Common myeloid progenitor, CD34-positive (primary cell): Measurements from ENCODE around the gene TCAP.

ENCODE experiments used
- CTCF ChIA-PET: fragments of 350-600 bp; sonication (Branson Sonifier 250); formaldehyde crosslinking; loops from one replicate; lab custom pipeline; 2021; ENCODE audit warnings: antibody characterized with exemption; lab: Charles Lee
- POLR2A ChIA-PET: fragments of 350-600 bp; sonication (Branson Sonifier 250); formaldehyde crosslinking; loops from one replicate; lab custom pipeline; 2021; ENCODE audit warnings: antibody characterized with exemption; lab: Charles Lee
- DNase-seq, 3 donors: peaks; one replicate each; pipeline versions ENCODE4 v3.0.0 to v3.0.0-alpha.2; 2013
- H3K27ac ChIP-seq, 2 experiments: 1 replicate in 1 of 2; 2 replicates in 1 of 2; pipeline ENCODE4 v1.7.0; 2013; ENCODE audit warnings: inconsistent platforms in 2 of 2, low read length in 2 of 2, mild to moderate bottlenecking in 2 of 2, low read depth in 1 of 2, moderate library complexity in 1 of 2; ENCODE audit not compliant: severe bottlenecking in 2 of 2, insufficient read depth in 1 of 2, poor library complexity in 1 of 2
- H3K27me3 ChIP-seq, 5 experiments: replicated peaks in 2 of 5; 1 replicate in 3 of 5; 2 replicates in 2 of 5; pipeline versions ENCODE4 v1.6.1 to v1.7.0; 2013; ENCODE audit warnings: low read length in 4 of 5, mild to moderate bottlenecking in 2 of 5, moderate library complexity in 2 of 5, inconsistent platforms in 1 of 5; ENCODE audit not compliant: insufficient read depth in 5 of 5, control insufficient read depth in 4 of 5
- H3K36me3 ChIP-seq, 4 experiments: 1 replicate in 2 of 4; 2 replicates in 2 of 4; pipeline versions ENCODE4 v1.6.1 to v1.7.0; 2013; ENCODE audit warnings: low read length in 3 of 4, control low read depth in 1 of 4, mild to moderate bottlenecking in 1 of 4; ENCODE audit not compliant: control insufficient read depth in 4 of 4, insufficient read depth in 4 of 4
- H3K4me1 ChIP-seq, 4 experiments: 1 replicate in 3 of 4; 2 replicates in 1 of 4; pipeline versions ENCODE4 v1.6.1 to v1.7.1; 2013; ENCODE audit warnings: low read length in 3 of 4, mild to moderate bottlenecking in 3 of 4, control low read depth in 1 of 4, inconsistent platforms in 1 of 4, moderate library complexity in 1 of 4; ENCODE audit not compliant: control insufficient read depth in 4 of 4, insufficient read depth in 4 of 4; ENCODE audit errors: control extremely low read depth in 1 of 4
- H3K4me3 ChIP-seq, 7 experiments: 1 replicate in 4 of 7; 2 replicates in 3 of 7; pipeline versions ENCODE4 v1.5.1 to v1.7.0; 2013; ENCODE audit warnings: mild to moderate bottlenecking in 7 of 7, low read length in 6 of 7, moderate library complexity in 6 of 7, inconsistent platforms in 2 of 7, low read depth in 2 of 7, control low read depth in 1 of 7; ENCODE audit not compliant: insufficient read depth in 4 of 7, control insufficient read depth in 1 of 7; ENCODE audit errors: extremely low read depth in 1 of 7
- H3K9me3 ChIP-seq, 5 experiments: 1 replicate in 4 of 5; 2 replicates in 1 of 5; pipeline versions ENCODE4 v1.6.1 to v1.7.1; 2013; ENCODE audit warnings: low read length in 4 of 5, mild to moderate bottlenecking in 2 of 5, inconsistent platforms in 1 of 5, low read depth in 1 of 5, moderate library complexity in 1 of 5; ENCODE audit not compliant: control insufficient read depth in 4 of 5, insufficient read depth in 2 of 5; ENCODE audit errors: control extremely low read depth in 1 of 5
- WGBS: methylation state at CpG from one replicate; pipeline ENCODE4 v1.1.5; 2013; ENCODE audit not compliant: insufficient coverage; 5-methylcytosine and 5-hydroxymethylcytosine counted together

Gene TCAP

DNA sequence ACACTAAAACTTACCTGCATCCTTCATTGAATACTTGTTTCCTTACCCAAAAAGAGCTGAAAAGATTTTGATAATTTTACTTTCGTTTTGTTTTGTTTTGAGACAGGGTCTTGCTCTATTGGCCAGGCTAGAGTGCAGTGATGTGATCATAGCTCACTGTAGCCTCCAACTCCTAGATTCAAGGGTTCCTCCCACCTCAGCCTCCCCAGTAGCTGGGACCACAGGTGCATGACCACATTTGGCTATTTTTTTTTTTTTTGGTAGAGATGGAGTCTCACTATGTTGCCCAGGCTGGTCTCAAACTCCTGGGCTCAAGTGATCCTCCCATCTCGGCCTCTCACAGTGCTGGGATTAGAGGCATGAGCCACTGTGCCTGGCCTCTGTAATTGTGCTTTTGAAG, 10.0 kb upstream of the TCAP start:
- Histone ChIP-seq H3K9me3 (no peaks in the 10 kb centered on the region), H3K4me3 (no peak overlapping the region), H3K27ac (no peak overlapping the region), H3K27me3 (no peaks in the 10 kb centered on the region), H3K36me3 (peaks cover 4 to 33% (median 15%) of the 10 kb centered on the region in 4 experiments), H3K4me1 (peaks cover 0 to 37% (median 21%) of the 10 kb centered on the region in 4 experiments)
- no peak for DNase-seq
- POLR2A ChIA-PET, result no interaction called here
- CTCF ChIA-PET, result interaction anchor here (0.8 to 16.4 kb wide), 7 partner anchors 16 to 79 kb away, joined by 3 to 198 read pairs (median 15); partner anchors contain the start of genes PNMT, PPP1R1B, STARD3 and TCAP
- no CpG with 5 or more reads among the region's 2 CpGs for WGBS

DNA sequence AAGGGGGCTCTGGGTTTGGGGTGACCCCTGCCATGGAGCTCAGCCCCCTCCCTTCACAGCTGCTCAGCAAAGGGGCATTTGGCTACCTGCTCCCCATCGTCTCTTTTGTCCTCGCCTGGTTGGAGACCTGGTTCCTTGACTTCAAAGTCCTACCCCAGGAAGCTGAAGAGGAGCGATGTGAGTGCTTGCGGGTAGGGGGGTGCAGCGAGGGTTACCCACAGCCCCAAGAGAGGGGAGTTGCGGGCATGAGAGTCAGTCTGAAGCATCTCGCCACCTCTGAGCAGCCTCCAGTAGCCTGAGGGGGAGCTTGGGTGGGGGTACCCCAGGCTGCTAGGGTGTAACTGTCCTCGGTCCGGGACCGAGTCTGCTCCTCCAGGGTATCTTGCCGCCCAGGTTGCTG, 6.8 kb upstream of the TCAP start:
- no peaks in the 10 kb centered on the region for H3K9me3 ChIP-seq
- no peak overlapping the region for H3K4me3 ChIP-seq
- peak overlapping the region in 1 of 2 experiments; percentile 79 for H3K27ac ChIP-seq
- no peak for DNase-seq
- peaks cover 4 to 61% (median 29%) of the 10 kb centered on the region in 4 experiments for H3K36me3 ChIP-seq
- ChIA-PET POLR2A (no interaction called here), CTCF (interaction anchor here (1.7 to 16.4 kb wide), 3 partner anchors 14 to 37 kb away, joined by 7 to 198 read pairs (median 155); partner anchors contain the start of genes PNMT, STARD3 and TCAP)
- H3K4me1 ChIP-seq, result peaks cover 0 to 58% (median 28%) of the 10 kb centered on the region in 4 experiments
- H3K27me3 ChIP-seq, result no peaks in the 10 kb centered on the region
- 95% methylated on average over 9 of the region's 11 CpGs for WGBS

DNA sequence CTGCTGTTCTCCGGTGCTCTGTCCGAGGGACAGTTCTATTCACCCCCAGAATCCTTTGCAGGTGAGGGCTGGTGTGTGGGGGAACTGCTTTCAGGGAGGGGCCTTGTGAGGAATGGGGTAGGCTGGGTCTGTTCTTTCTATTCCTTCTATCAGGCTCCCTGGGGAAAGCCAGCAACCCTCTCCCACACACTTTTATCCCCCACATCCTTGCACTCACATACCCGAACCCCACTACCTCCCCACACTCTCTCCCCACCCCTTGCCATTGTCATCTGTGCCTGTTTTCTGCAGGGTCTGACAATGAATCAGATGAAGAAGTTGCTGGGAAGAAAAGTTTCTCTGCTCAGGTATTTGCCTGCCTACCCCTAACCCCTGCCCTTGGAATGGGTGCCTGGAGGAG, 6.4 kb upstream of the TCAP start:
- H3K4me3 ChIP-seq, result no peak overlapping the region
- no peak for DNase-seq
- CTCF ChIA-PET, result interaction anchor here (9.7 to 16.4 kb wide), 2 partner anchors 13 to 20 kb away, joined by 155 to 198 read pairs; partner anchors contain the start of genes PNMT, STARD3 and TCAP
- H3K36me3 ChIP-seq, result peaks cover 4 to 61% (median 29%) of the 10 kb centered on the region in 4 experiments
- WGBS, result 100% methylated on average over 2 of the region's 3 CpGs
- peak overlapping the region; percentile 64 to 79 for H3K27ac ChIP-seq
- H3K9me3 ChIP-seq, result no peaks in the 10 kb centered on the region
- POLR2A ChIA-PET, result no interaction called here
- no peaks in the 10 kb centered on the region for H3K27me3 ChIP-seq
- peaks cover 0 to 61% (median 30%) of the 10 kb centered on the region in 4 experiments for H3K4me1 ChIP-seq

DNA sequence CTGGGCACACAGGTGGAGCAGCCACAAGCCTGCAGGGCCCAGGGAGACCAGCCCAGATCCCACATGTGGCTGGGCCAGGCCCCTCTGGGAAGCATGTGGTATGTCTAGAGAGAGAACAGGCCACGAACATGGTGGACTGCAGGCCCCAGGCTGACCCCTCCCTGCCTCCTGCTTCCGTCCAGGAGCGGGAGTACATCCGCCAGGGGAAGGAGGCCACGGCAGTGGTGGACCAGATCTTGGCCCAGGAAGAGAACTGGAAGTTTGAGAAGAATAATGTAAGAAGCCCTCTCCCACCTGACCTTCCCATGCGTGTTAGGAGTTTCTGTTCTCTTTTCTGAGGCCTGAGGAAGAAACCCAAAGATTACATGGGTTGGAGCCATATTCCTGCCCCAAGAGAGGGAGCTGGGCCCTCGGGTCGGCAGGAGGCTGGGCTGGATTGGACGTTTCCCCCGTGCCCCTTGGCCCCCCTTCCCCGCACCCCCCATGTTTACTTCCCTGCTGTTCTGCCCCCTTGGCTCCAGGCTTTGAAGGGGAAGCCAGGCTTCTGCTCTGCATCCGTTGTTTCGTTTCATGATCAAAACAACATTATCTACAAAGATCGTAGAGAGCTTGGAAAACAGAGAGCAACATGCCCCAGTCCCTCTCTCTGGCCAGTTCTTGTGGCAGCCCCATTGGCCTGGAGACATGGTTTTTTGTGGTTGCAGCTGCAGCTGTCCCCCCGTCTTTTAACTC, 5.7 kb upstream of the TCAP start:
- Histone ChIP-seq H3K9me3 (no peaks in the 10 kb centered on the region), H3K4me1 (peaks cover 0 to 67% (median 33%) of the 10 kb centered on the region in 4 experiments), H3K27me3 (no peaks in the 10 kb centered on the region), H3K27ac (peak overlapping the region; percentile 64 to 79), H3K4me3 (peak overlapping the region in 4 of 7 experiments; percentile 29 to 67 (median 50)), H3K36me3 (peaks cover 4 to 61% (median 29%) of the 10 kb centered on the region in 4 experiments)
- CTCF ChIA-PET, result interaction anchor here (1.0 to 22.5 kb wide), 3 partner anchors 11 to 34 kb away, joined by 4 to 445 read pairs (median 25); partner anchors contain the start of genes PNMT and PPP1R1B
- peak; percentile 33 to 83 (median 74) for DNase-seq
- POLR2A ChIA-PET, result no interaction called here
- 14% methylated on average over 6 of the region's 15 CpGs for WGBS

DNA sequence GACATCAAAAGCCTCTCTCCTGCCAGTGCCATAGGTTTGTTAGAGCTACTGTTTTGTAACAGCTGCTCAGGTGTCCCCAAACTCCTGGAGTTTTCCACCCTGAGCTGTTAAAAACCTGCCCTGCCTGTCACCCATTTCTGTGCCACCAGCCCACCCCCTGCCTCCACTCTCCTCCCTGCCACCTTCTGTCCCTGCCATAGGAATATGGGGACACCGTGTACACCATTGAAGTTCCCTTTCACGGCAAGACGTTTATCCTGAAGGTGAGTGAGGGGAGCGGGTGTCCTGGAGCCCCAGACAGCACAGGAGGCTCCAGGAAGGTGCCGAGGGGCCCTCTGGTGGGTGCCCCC, 5.2 kb upstream of the TCAP start:
- H3K36me3 ChIP-seq, result peaks cover 2 to 61% (median 29%) of the 10 kb centered on the region in 4 experiments
- H3K9me3 ChIP-seq, result no peaks in the 10 kb centered on the region
- peak overlapping the region in 4 of 7 experiments; percentile 29 to 67 (median 50) for H3K4me3 ChIP-seq
- no peak for DNase-seq
- POLR2A ChIA-PET, result no interaction called here
- 29% methylated on average over 5 of the region's 5 CpGs for WGBS
- CTCF ChIA-PET, result interaction anchor here (1.0 to 22.5 kb wide), 3 partner anchors 10 to 34 kb away, joined by 4 to 445 read pairs (median 25); partner anchors contain the start of genes PNMT and PPP1R1B
- H3K27ac ChIP-seq, result peak overlapping the region; percentile 64 to 79
- H3K4me1 ChIP-seq, result peaks cover 0 to 71% (median 34%) of the 10 kb centered on the region in 4 experiments
- H3K27me3 ChIP-seq, result no peaks in the 10 kb centered on the region

DNA sequence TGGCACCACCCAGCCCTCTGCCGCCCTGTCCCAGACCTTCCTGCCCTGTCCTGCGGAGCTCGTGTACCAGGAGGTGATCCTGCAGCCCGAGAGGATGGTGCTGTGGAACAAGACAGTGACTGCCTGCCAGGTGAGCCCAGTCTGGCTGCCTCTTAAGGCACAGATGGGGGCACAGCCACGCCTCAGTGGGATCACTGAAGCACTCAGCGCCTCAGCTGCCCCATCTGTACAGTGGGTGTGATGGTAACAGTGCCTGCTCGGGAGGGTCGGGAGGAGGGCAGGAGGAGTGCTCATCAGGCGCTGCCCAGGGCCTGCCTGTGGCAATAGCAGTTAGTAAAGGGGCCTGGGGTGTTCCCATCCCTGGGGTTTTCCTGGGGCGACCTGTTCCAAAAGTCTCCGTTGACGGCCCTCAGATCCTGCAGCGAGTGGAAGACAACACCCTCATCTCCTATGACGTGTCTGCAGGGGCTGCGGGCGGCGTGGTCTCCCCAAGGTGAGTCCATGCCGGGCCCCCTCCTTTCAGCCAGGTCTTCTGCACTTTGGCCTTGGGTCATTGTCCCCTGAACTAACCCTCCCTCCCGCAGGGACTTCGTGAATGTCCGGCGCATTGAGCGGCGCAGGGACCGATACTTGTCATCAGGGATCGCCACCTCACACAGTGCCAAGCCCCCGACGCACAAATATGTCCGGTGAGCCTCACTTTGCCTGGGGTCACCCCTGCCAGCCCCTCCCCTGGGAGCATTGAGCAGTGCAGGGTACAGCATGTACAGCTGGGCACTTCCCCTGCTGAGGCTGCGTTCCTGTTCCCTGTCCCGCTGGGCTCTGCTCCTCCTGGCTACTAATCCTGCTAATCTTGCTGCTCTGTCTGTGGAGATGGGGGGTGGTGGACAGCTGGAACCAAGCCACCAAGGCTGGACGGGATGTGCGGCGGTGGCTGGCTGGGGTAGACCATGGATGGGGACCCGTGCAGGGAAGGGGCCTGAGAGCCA, 4.5 kb upstream of the TCAP start:
- Histone ChIP-seq H3K9me3 (no peaks in the 10 kb centered on the region), H3K36me3 (peaks cover 2 to 60% (median 29%) of the 10 kb centered on the region in 4 experiments), H3K4me1 (peaks cover 0 to 77% (median 37%) of the 10 kb centered on the region in 4 experiments), H3K4me3 (peak overlapping the region in 4 of 7 experiments; percentile 6 to 67 (median 50)), H3K27me3 (peaks cover 0 to 2% (median 0%) of the 10 kb centered on the region in 5 experiments), H3K27ac (peak overlapping the region; percentile 64 to 79)
- CTCF ChIA-PET, result interaction anchor here (1.0 to 22.5 kb wide), 4 partner anchors 8 to 35 kb away, joined by 4 to 445 read pairs (median 18); partner anchors contain the start of genes PNMT and PPP1R1B
- POLR2A ChIA-PET, result no interaction called here
- WGBS, result 89% methylated on average over 31 of the region's 35 CpGs
- no peak for DNase-seq
